Measurements from ENCODE around the gene MPZL2. TPM values are rescaled to one million over a fixed set of nuclear protein-coding genes. Genes with fewer than 3 reads are reported as not detected.

The MPZL2 gene
- total RNA-seq, 4 donors from 2014 or later = 8.7 to 57.0 (median 12.1) TPM

DNA sequence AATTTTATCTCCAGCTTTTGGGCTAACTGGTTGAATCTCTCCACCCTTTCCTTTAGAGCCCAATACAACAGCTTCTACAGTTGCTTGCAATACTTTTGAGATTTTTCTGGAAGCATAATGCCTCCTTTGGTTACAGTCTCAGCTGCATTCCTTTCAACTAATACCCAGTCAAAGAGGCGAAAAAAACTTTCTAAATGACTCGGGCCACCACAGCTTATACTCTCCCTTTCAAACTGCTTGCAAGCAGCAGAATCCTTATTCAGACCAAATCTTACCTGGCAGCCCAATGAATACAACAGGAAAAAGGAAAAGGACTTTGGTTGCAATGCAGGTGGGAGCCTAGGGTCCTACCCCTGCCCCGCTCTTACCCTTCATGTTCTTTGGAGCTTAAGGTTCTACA, 55.1 kb downstream of the MPZL2 start:
- H3K9me3 ChIP-seq = no peaks in the 10 kb centered on the region
- H3K4me1 ChIP-seq = no peaks in the 10 kb centered on the region
- WGBS, 2 donors (ENCODE audit: low coverage in 1 of 2) = 78 to 93% methylated on average over 3 of the region's 3 CpGs
- H3K27me3 ChIP-seq = peaks cover 54% of the 10 kb centered on the region
- TF ChIP-seq EP300 (IDR thresholded peaks at IDR 0.05) (no peak), POLR2AphosphoS5 (IDR thresholded peaks at IDR 0.05) (no peak), POLR2A (IDR thresholded peaks at IDR 0.05) (no peak)
- TF ChIP-seq, protein P1, sequence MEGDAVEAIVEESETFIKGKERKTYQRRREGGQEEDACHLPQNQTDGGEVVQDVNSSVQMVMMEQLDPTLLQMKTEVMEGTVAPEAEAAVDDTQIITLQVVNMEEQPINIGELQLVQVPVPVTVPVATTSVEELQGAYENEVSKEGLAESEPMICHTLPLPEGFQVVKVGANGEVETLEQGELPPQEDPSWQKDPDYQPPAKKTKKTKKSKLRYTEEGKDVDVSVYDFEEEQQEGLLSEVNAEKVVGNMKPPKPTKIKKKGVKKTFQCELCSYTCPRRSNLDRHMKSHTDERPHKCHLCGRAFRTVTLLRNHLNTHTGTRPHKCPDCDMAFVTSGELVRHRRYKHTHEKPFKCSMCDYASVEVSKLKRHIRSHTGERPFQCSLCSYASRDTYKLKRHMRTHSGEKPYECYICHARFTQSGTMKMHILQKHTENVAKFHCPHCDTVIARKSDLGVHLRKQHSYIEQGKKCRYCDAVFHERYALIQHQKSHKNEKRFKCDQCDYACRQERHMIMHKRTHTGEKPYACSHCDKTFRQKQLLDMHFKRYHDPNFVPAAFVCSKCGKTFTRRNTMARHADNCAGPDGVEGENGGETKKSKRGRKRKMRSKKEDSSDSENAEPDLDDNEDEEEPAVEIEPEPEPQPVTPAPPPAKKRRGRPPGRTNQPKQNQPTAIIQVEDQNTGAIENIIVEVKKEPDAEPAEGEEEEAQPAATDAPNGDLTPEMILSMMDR (IDR thresholded peaks at IDR 0.05) = no peak
- no peaks in the 10 kb centered on the region for H3K36me3 ChIP-seq
- no peak for ATAC-seq
- no peak overlapping the region for H3K27ac ChIP-seq
- H3K4me3 ChIP-seq = no peak overlapping the region

DNA sequence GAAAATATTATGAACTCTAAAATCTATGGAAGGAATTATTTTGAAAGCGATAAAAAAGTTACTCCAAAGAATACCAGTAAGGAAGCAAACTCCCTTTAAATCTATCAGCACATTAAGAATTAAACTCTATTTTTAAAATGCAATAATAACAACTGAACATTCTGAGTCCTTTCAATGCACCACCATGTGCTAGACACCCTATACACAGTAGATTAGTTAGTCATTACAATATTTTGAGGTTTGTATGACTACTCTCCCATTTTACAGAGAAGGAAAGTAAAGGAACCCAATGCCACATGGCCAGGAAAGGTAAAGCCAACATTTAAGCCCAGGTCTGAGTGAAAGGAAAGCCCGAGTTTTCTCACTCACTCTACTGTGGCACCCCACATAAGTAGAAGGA, 57.0 kb downstream of the MPZL2 start:
- Histone ChIP-seq H3K4me1 (no peaks in the 10 kb centered on the region), H3K9me3 (no peaks in the 10 kb centered on the region), H3K27ac (no peak overlapping the region), H3K4me3 (no peak overlapping the region), H3K27me3 (peaks cover 40% of the 10 kb centered on the region), H3K36me3 (no peaks in the 10 kb centered on the region)
- 86 to 93% methylated on average over 2 of the region's 2 CpGs for WGBS, 2 donors (ENCODE audit: low coverage in 1 of 2)
- ATAC-seq = no peak
- TF ChIP-seq, protein P1 (IDR thresholded peaks at IDR 0.05) = no peak
- no peak for TF ChIP-seq EP300 (IDR thresholded peaks at IDR 0.05)
- no peak for TF ChIP-seq POLR2AphosphoS5 (IDR thresholded peaks at IDR 0.05)
- TF ChIP-seq POLR2A (IDR thresholded peaks at IDR 0.05) = no peak

DNA sequence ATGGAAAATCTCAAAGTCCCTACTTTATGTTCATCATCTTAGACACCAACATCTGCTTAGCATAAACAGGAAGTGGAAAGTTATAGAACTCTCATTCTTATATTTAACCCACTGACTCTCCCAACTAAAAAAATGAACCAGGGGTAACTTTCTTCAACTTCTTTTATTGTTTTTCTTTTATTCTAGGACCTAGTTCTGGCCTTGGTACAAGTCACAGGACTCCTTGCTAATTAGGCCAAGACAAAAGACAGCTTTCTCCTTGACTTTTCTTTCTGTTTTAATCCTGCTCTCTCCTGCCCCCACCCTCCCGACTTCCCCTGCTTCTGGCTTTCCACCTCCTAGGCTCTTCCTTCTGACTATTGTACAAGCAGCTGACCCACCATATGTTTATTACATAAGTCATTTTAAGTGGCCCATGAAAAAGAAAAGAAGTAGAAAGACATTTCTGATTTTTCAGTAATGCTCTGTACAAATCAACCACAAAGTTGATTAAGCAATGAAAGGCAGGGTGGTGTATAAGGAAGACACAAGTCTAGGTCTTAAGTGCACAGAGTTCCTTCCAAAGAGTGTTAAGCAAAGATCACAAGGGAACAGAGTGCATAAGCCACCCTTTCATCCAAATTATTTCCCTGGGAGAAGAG, 57.6 kb downstream of the MPZL2 start:
- Histone ChIP-seq H3K36me3 (no peaks in the 10 kb centered on the region), H3K27me3 (peaks cover 40% of the 10 kb centered on the region), H3K4me1 (no peaks in the 10 kb centered on the region), H3K4me3 (no peak overlapping the region), H3K9me3 (no peaks in the 10 kb centered on the region), H3K27ac (no peak overlapping the region)
- peak; percentile 46 for ATAC-seq
- 6% methylated on average over 1 of the region's 1 CpG; no CpG with 5 or more reads in 1 of the 2 donors for WGBS, 2 donors (ENCODE audit: low coverage in 1 of 2)
- TF ChIP-seq POLR2AphosphoS5 (IDR thresholded peaks at IDR 0.05) (no peak), POLR2A (IDR thresholded peaks at IDR 0.05) (no peak), EP300 (IDR thresholded peaks at IDR 0.05) (no peak)
- TF ChIP-seq, protein P1 (IDR thresholded peaks at IDR 0.05) = no peak

DNA sequence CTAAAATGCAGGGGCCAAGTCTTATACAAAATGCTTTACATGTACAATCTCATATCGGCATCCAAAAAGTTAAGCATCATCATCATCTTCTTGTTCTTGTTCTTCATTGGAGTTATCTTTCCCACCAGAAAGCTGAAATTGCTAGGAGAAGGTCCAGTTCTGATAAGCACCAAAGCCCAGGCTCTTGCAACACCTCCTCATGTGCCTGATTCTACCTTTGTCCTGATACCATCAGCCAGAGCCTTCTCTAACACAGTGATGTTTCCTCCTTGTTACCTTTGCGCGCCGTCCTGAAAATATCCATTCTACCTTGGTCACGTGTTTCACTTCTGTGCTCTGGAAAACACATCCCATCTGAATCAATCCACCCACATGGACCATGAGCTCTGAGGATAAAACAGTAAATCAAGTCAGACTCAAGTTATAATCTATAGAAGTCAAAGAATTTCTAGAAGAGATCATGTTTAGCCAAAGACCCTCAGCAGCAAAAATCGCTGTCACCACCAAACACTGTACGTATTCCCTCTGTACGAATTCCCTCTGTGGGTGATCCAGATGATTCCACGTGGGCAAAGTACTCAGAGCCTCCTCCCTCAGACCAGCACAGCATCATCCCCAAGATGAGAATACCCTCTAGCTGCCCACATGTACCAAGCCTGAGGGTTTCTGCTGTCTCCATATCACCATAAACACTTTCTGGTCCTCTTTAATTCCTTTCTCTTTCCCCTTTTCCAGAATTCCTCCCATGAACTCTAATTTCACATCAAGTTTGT, 58.3 kb downstream of the MPZL2 start:
- ATAC-seq = no peak
- Histone ChIP-seq H3K4me3 (no peak overlapping the region), H3K9me3 (no peaks in the 10 kb centered on the region), H3K4me1 (no peaks in the 10 kb centered on the region), H3K27ac (no peak overlapping the region), H3K36me3 (no peaks in the 10 kb centered on the region), H3K27me3 (peaks cover 38% of the 10 kb centered on the region)
- TF ChIP-seq POLR2A (IDR thresholded peaks at IDR 0.05) = no peak
- WGBS, 2 donors (ENCODE audit: low coverage in 1 of 2) = 77 to 89% methylated on average over 9 of the region's 9 CpGs

Small RNA genes within 50 kb of the gene (small RNA-seq; reads per million reads assigned to genes)
- 0 reads per million in 4 donors for gene HSPE1P18

Other genes with a start within 250 kb of the MPZL2 start
- 10 to 100 TPM in 1 of 4 donors, under 1 TPM in 2, not detected in 1; 0.23 to 11.1 (median 0.78) TPM for gene TMPRSS4, start 187.2 kb downstream of the MPZL2 start, total RNA-seq
- under 1 TPM in 1 of 4 donors, not detected in 3; 0.13 TPM for gene SMIM35, start 177.3 kb downstream of the MPZL2 start, total RNA-seq
- gene SCN4B, start 111.5 kb downstream of the MPZL2 start, total RNA-seq = 1 to 10 TPM; 2.7 to 5.8 (median 3.8) TPM
- gene SCN2B, start 87.7 kb downstream of the MPZL2 start, total RNA-seq = 1 to 10 TPM in 1 of 4 donors, under 1 TPM in 3; 0.25 to 1.0 (median 0.49) TPM
- 1 to 10 TPM in 3 of 4 donors, under 1 TPM in 1; 0.58 to 5.7 (median 2.4) TPM for gene JAML, start 39.3 kb downstream of the MPZL2 start, total RNA-seq
- 1 to 10 TPM in 1 of 4 donors, under 1 TPM in 3; 0.54 to 3.8 (median 0.65) TPM for gene MPZL3, start 11.9 kb downstream of the MPZL2 start, total RNA-seq
- 1 to 10 TPM in 1 of 4 donors, under 1 TPM in 2, not detected in 1; 0.77 to 2.8 (median 0.78) TPM for gene CD3E, start 40.4 kb upstream of the MPZL2 start, total RNA-seq
- 1 to 10 TPM in 3 of 4 donors, not detected in 1; 1.5 to 1.8 (median 1.7) TPM for gene CD3D, start 78.4 kb upstream of the MPZL2 start, total RNA-seq
- 1 to 10 TPM in 1 of 4 donors, under 1 TPM in 2, not detected in 1; 0.10 to 1.3 (median 0.46) TPM for gene CD3G, start 80.0 kb upstream of the MPZL2 start, total RNA-seq
- gene UBE4A, start 95.3 kb upstream of the MPZL2 start, total RNA-seq = 10 to 100 TPM; 37.3 to 44.6 (median 42.8) TPM
- 10 to 100 TPM; 59.8 to 79.4 (median 70.2) TPM for gene ATP5MG, start 137.3 kb upstream of the MPZL2 start, total RNA-seq
- gene KMT2A, start 172.2 kb upstream of the MPZL2 start, total RNA-seq = 100 to 1,000 TPM in 1 of 4 donors, 10 to 100 TPM in 3; 42.3 to 116 (median 74.8) TPM